ENCODE data around the gene UBXN11.
A peak's percentile ranks its signal among the peaks of the same experiment; 100 is the strongest.

UBXN11 gene

DNA sequence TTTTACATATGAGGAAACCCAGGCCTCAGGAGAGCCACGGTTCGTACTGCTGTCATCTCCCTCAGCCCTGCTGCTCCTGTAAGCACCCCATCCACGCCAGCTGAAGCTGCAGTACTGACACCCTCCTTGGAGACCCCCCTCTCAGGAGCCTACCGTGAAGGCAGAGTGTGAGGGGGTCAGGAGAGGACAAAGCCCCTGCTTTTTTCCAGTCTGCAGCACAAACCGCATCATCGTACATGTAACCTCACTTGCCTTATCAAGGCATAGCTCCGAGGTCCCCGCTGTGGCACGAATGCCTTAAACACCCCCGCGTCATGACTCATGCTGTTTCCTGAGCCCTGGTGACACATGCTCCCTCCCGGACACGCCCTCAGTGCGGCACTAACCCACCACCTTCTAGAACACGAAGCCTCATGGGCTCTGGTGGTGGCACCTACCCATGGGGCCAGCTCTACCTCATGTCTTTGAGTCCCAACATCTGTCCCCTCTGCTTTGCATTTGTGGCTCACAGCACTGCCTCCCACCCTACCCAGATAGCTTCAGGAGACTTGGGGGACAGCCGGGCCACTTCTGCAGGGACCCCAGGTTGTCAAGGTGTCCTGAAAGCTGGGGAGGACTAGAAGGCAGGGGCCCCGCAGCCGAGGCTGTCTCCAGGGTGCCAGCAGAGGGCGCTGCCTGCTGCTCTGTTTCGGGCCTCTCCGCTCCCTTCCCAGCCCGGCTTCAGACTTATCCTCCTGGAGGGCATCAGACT is 21.7 kb downstream of the UBXN11 start:
- no peak for DNase-seq

- no peak for DNase-seq
Measured at GRCh38 chr1:26283871-26284596, 22.4 kb downstream of the UBXN11 start.

GRCh38 chr1:26283279-26283853 is 23.1 kb downstream of the UBXN11 start:
- DNase-seq, result no peak

- DNase-seq, result no peak
Measured at GRCh38 chr1:26282401-26282918, 24.0 kb downstream of the UBXN11 start.

- DNase-seq, result no peak
Measured at GRCh38 chr1:26281971-26282370, 24.5 kb downstream of the UBXN11 start.

- no peak for DNase-seq
Measured at GRCh38 chr1:26281091-26281958, 25.1 kb downstream of the UBXN11 start.

DNA sequence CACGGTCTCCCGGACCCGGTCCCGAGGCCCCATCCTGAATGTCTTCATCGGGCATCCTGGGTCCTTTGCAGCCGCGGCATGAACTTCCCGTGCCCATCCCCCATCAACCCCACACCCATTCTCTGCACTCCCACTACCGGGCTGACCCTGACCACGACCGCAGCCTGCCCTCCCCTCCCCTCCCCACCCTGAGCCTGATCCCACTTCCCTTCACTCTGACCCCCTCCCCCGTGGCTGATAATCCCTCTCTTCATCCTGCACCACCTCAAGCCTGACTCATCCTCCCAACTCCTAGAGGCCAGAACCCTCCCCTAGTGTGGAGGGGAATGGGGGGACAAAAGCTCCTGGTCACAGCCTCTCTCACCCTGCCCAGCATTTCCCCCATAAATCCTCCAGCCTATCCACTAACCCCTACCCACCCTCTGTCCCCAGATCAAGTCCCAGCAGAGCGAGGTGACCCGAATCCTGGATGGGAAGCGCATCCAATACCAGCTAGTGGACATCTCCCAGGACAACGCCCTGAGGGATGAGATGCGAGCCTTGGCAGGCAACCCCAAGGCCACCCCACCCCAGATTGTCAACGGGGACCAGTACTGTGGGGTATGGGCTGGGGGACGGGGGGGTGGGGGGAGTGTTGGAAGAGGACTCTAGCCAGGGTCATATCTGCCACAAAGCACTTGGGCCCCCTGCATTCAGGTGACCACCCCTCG is 25.9 kb downstream of the UBXN11 start:
- DNase-seq, result no peak

GRCh38 chr1:26279456-26280332 is 26.7 kb downstream of the UBXN11 start, which contains the start of gene SH3BGRL3:
Gene SH3BGRL3, plus strand, starts transcription at chr1:26280086. Its CDS starts 70 bp downstream, at chr1:26280156.
- peak; percentile 83 for DNase-seq

DNA sequence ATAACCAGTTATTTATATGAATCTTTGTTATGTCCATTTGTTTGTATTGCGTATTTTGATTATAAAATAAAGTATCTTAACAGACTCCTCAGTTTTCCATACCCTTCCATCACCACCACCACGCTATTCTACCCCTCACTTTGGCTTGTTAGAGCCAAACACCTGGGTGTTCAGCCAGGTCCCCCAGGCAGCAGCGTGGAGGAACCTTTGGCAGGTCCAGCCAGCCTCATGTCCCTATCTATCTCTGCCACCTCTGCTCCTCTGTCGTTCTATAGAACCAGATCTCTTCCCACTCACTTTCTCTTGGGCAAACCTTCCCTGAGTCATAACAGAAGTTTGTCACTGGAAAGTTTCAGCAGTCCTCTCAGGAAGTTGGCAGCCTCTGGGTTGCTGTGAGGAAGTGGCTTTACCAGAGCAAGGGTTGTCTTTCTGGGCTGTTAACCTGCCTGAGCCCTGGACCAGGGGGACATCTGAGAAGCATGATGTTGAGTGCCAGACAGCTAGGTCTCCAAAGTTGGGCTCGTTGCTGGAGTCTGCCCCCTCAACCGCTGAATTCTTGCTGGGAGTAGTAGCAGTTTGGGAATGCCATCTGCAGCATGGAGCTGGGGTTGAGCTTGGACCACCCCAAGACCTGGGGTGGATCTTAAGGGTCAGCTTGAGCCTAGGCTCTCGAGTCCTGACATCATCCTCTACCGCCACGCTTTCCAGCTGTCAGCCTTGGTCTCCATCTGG is 27.5 kb downstream of the UBXN11 start:
- no peak for DNase-seq

- DNase-seq, result no peak
Measured at GRCh38 chr1:26278303-26278702, 28.1 kb downstream of the UBXN11 start.

- DNase-seq, result no peak
Measured at GRCh38 chr1:26277719-26278118, 28.7 kb downstream of the UBXN11 start.

DNA sequence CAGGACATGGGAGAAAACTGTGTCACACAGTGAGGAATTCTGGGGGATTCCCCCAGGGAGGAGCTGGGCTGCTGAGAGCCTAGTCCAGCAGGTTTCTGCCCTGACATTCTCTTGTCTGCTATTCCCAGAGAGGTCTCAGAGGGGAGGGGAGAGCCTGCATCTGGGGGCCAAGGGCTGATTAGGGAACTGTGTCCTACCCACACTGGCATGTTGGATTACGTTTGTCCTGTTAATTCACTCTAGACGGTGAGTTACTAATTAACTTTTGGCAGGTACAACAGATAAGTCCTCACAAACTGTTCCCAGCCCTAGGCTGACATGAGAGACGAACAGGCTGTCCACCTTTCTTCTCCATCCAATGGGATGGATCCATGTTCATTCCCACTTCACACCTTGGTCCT is 29.2 kb downstream of the UBXN11 start:
- DNase-seq, result no peak

DNA sequence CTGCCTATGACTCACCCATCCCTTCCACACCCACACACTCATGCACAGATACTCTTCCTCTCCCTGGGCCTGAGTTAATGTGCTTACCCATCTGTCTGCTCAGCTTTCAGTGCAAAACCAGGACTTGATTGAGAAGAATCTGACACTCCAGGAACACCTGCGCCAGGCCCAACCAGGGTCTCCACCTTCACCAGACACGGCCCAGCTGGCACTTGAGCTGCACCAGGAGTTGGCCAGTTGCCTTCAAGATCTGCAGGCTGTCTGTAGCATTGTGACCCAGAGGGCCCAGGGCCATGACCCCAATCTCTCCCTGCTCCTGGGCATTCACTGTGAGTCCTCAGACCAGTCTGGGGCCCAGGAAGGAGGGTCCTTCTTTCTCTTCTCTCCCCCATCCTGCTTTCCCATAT is 30.0 kb downstream of the UBXN11 start:
- no peak for DNase-seq

- DNase-seq, result no peak
Measured at GRCh38 chr1:26275580-26276431, 30.6 kb downstream of the UBXN11 start.

GRCh38 chr1:26274801-26275425 is 31.5 kb downstream of the UBXN11 start:
- DNase-seq, result no peak

GRCh38 chr1:26269198-26269550 is 37.3 kb downstream of the UBXN11 start:
- DNase-seq, result no peak

DNA sequence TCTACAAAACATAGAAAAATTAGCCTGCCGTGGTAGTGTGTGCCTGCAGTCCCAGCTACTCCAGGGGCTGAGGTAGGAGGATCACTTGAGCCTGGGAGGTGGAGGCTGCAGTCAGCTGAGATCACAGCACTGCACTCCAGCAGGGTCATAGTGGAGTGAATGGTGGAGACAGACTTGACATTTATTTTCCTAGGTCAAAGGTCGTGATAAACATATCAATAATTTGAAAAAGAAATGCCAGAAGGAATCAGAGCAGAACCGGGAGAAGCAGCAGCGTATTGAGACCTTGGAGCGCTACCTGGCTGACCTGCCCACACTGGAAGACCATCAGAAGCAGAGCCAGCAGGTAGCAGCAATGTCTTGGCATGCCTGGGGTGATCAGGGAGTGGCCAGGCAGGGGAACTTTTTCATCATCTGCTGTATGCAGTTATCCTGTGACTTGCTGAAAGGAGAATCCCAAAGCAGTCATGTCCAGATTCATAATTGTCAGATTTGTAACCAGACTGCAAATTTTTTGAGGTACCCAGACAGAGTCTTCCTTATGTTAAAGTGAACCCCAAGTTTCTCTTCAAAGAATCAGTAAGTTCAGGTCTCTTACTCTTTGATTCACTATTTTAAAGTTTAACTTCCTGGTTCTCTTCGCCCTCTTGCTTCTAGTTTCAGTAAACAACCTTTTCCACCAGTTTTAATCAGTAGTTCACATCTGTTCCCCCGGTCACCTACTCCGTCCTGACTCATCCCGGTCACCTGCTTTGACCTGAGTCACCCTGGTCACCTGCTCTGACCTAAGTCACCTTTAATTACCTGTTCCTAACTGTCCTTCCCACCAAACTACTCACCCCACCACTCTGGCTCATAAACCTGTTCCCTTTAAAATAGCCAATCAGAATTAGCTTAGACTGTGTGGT is 37.9 kb downstream of the UBXN11 start:
- no peak for DNase-seq

- DNase-seq, result no peak
Measured at GRCh38 chr1:26265405-26265804, 41.0 kb downstream of the UBXN11 start.
